Omental fat pad (tissue), 4 donors: Measurements from ENCODE around the gene SNAPC4. TPM values are rescaled to one million over a fixed set of nuclear protein-coding genes. Genes with fewer than 3 reads are reported as not detected.
A peak's percentile ranks its signal among the peaks of the same experiment; 100 is the strongest.

Source experiments
- ATAC-seq: fragments of 150-250 bp; one replicate; pipeline ENCODE4 v1.9.1; 2016; ENCODE audit warnings: mild to moderate bottlenecking, moderate library complexity; ENCODE audit not compliant: low FRiP score
- DNase-seq: peaks from one replicate; pipeline ENCODE4 v3.0.0-alpha.2; 2019; ENCODE audit warnings: low spot score
- CTCF ChIP-seq, 3 donors: fragments of 450-650 bp; IDR thresholded peaks; one replicate each; pipeline ENCODE4 v1.5.1; 2016 to 2017; ENCODE audit warnings: antibody characterized with exemption in 3 of 3, mild to moderate bottlenecking in 3 of 3, moderate library complexity in 2 of 3
- total RNA-seq, 4 donors: library from RNA; depleted of rRNA; stranded (reverse); fragments of >200 nt; gene quantifications; one replicate each; pipeline ENCODE4 v1.1.0, GENCODE V29; 2016

SNAPC4 gene
- total RNA-seq, result 10 to 100 TPM in 1 of 4 donors, 1 to 10 TPM in 3; 3.2 to 11.2 (median 5.8) TPM

GRCh38 chr9:136400038-136400834 is at the start of gene SNAPC4:
Gene SNAPC4, minus strand, starts transcription at chr9:136400170. Its CDS starts 1,742 bp downstream, at chr9:136398428.
- ATAC-seq, result peak; percentile 86
- peak; percentile 60 for DNase-seq
- peak in 1 of 3 donors; percentile 77 for TF ChIP-seq CTCF (IDR thresholded peaks at IDR 0.05)

DNA sequence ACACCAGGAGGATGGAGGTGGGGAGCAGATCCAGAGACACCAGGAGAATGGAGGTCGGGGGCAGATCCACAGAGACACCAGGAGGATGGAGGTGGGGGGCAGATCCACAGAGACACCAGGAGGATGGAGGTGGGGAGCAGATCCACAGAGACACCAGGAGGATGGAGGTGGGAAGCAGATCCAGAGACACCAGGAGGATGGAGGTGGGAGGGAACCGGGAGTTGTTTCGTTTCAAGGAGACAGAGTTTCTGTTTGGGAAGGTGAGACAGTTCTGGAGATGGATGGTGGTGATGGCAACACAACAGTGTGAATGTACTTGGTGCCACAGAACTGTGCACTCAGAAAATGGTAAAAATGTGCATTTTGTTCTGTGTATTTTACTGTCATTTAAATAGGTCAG is 48.7 kb upstream of the SNAPC4 start:
- ATAC-seq (no peak), DNase-seq (no peak)
- no peak for TF ChIP-seq CTCF (IDR thresholded peaks at IDR 0.05)

DNA sequence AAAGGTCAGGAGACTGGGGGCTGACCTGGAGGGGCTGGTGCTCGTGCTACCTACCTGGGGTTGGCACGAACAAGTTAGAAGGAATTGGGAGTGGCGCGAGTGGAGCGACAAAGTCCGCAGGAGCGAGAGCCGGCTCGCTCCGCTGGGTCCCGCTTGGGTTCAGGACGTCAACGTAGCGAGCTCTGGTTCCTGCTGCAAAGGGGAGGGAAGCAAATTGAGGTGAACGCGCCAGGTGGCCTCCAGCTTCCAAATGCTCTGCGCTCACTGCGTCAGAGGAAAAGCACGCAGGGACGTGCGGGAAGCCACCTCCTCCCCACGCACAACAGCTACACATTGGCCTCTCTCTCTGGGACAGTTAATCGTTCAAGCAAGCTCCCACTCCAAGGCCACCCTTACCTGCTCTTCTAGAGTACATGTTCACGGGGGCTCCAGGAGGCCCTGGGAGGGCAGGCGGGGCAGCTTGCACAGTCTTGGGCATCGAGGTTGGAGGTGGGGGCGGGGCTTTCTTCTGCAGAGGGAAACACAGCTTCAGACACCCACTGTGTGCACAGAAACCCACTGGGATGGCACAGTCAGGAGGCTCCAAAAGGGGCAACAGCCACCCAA is 47.3 kb upstream of the SNAPC4 start:
- no peak for DNase-seq
- TF ChIP-seq CTCF (IDR thresholded peaks at IDR 0.05), result no peak
- no peak for ATAC-seq

- TF ChIP-seq CTCF (IDR thresholded peaks at IDR 0.05), result no peak
- no peak for DNase-seq
Observed at GRCh38 chr9:136445799-136446198, 45.8 kb upstream of the SNAPC4 start.

GRCh38 chr9:136444102-136444501 is 44.1 kb upstream of the SNAPC4 start:
- TF ChIP-seq CTCF (IDR thresholded peaks at IDR 0.05), result no peak
- no peak for ATAC-seq

More at GRCh38 chr9:136445799-136446198, 45.8 kb upstream of the SNAPC4 start:
- ATAC-seq, result no peak

DNA sequence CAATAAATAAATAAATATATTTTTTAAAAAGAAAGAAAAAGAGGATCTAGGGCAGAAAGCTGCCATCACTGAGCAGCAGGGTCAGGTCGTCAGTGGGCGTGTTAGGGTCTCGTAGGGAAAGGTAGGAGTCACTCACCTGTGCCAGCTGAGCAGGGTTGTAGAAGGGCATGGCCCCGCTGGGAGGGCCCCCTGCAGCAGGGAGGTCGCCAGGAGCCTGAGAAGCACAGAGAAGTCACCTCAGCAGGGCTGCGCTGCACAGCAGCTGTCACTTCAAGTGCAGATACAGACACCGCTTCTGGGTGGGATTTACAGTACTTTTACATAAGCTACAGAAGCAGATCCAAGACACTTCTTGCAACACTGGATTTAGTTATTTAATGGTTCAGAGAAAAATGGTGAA is 43.7 kb upstream of the SNAPC4 start:
- ATAC-seq (no peak), DNase-seq (no peak)
- TF ChIP-seq CTCF (IDR thresholded peaks at IDR 0.05), result no peak

More at GRCh38 chr9:136444102-136444501, 44.1 kb upstream of the SNAPC4 start:
- DNase-seq, result no peak
